ENCODE measurements around the gene MKX.

DNA sequence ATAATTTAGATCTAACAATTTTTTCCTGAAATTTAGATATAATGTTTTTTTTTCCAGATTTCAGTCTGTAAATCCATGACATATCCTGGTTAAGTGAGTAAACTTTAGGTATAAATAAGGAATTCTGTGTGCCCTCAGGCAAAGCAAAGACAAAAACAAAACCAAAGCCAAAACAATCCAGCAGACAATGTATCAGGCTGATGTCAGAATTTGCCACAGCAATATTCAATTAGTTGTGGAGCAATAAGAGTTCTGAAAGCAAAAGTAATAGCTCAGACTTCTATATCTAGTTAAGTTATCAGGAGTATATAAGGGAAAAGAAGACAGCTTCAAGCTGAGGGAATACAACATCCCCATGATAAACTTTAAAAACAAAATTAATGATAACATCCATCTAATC is 82.0 kb downstream of the MKX start:
- no peak for TF ChIP-seq REST (IDR thresholded peaks at IDR 0.05; ENCODE audit: low read depth)
- TF ChIP-seq RAD21 (IDR thresholded peaks at IDR 0.05; ENCODE audit: low read depth) = no peak
- no peak for TF ChIP-seq EZH2phosphoT487 (IDR thresholded peaks at IDR 0.05; ENCODE audit: borderline replicate concordance)
- TF ChIP-seq, protein P1, sequence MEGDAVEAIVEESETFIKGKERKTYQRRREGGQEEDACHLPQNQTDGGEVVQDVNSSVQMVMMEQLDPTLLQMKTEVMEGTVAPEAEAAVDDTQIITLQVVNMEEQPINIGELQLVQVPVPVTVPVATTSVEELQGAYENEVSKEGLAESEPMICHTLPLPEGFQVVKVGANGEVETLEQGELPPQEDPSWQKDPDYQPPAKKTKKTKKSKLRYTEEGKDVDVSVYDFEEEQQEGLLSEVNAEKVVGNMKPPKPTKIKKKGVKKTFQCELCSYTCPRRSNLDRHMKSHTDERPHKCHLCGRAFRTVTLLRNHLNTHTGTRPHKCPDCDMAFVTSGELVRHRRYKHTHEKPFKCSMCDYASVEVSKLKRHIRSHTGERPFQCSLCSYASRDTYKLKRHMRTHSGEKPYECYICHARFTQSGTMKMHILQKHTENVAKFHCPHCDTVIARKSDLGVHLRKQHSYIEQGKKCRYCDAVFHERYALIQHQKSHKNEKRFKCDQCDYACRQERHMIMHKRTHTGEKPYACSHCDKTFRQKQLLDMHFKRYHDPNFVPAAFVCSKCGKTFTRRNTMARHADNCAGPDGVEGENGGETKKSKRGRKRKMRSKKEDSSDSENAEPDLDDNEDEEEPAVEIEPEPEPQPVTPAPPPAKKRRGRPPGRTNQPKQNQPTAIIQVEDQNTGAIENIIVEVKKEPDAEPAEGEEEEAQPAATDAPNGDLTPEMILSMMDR (IDR thresholded peaks at IDR 0.05 in 2 of 3, conservative IDR thresholded peaks at IDR 0.05 in 1 of 3; ENCODE audit: borderline replicate concordance in 1 of 3, insufficient read depth in 1 of 3, low read depth in 2 of 3, low read length in 2 of 3) = no peak
- TF ChIP-seq POLR2A (IDR thresholded peaks at IDR 0.05; ENCODE audit: borderline replicate concordance, extremely low read depth, insufficient read depth, insufficient read length) = no peak
- TF ChIP-seq YY1 (IDR thresholded peaks at IDR 0.05; ENCODE audit: extremely low read depth, insufficient replicate concordance, low read depth, low read length) = no peak
- no peak for TF ChIP-seq FOSL1 (IDR thresholded peaks at IDR 0.05; ENCODE audit: low read depth)
- no peak for TF ChIP-seq MAX (IDR thresholded peaks at IDR 0.05)
- TF ChIP-seq CEBPB (IDR thresholded peaks at IDR 0.05; ENCODE audit: low read depth) = no peak
- TF ChIP-seq SRF (IDR thresholded peaks at IDR 0.05; ENCODE audit: low read depth) = no peak
- TF ChIP-seq EZH2 (IDR thresholded peaks at IDR 0.05) = no peak
- no peak for TF ChIP-seq POLR2AphosphoS5 (IDR thresholded peaks at IDR 0.05; ENCODE audit: low read depth, low read length)
